GM21515 (cell line): Measurements from ENCODE around the gene BABAM2.
"Not testable (repeated sequence)": the region's sequence is repeated elsewhere in the genome, so short reads cannot be mapped to it uniquely, and the experiment has no call there.

Experiments
- ATAC-seq: cut with Tn5 transposase; IDR thresholded peaks from one replicate; pipeline ENCODE4 v1.9.1; 2021; ENCODE audit not compliant: unreplicated experiment

BABAM2 gene

GRCh38 chr2:28011322-28011737 is 120.8 kb downstream of the BABAM2 start:
- no peak for ATAC-seq

GRCh38 chr2:28018474-28018873 is 127.9 kb downstream of the BABAM2 start:
- not testable (repeated sequence) for ATAC-seq

- not testable (repeated sequence) for ATAC-seq
Measured at GRCh38 chr2:28019521-28019920, 129.0 kb downstream of the BABAM2 start.

GRCh38 chr2:28021898-28022297 is 131.4 kb downstream of the BABAM2 start:
- ATAC-seq = no peak

- ATAC-seq = no peak
Measured at GRCh38 chr2:28025123-28025522, 134.6 kb downstream of the BABAM2 start.

GRCh38 chr2:28026230-28026629 is 135.7 kb downstream of the BABAM2 start:
- ATAC-seq = not testable (repeated sequence)

- no peak for ATAC-seq
Measured at GRCh38 chr2:28028025-28028424, 137.5 kb downstream of the BABAM2 start.

- no peak for ATAC-seq
Measured at GRCh38 chr2:28030600-28030999, 140.1 kb downstream of the BABAM2 start.

- no peak for ATAC-seq
Measured at GRCh38 chr2:28032816-28033215, 142.3 kb downstream of the BABAM2 start.

GRCh38 chr2:28034696-28035095 is 144.2 kb downstream of the BABAM2 start:
- ATAC-seq = no peak

GRCh38 chr2:28035163-28035690 is 144.7 kb downstream of the BABAM2 start:
- ATAC-seq = no peak

- no peak for ATAC-seq
Measured at GRCh38 chr2:28035816-28036215, 145.3 kb downstream of the BABAM2 start.

GRCh38 chr2:28036307-28036706 is 145.8 kb downstream of the BABAM2 start:
- no peak for ATAC-seq

- no peak for ATAC-seq
Measured at GRCh38 chr2:28038722-28039121, 148.2 kb downstream of the BABAM2 start.

- no peak for ATAC-seq
Measured at GRCh38 chr2:28045676-28046351, 155.3 kb downstream of the BABAM2 start.

- ATAC-seq = no peak
Measured at GRCh38 chr2:28046921-28047320, 156.4 kb downstream of the BABAM2 start.

- ATAC-seq = no peak
Measured at GRCh38 chr2:28047681-28048080, 157.2 kb downstream of the BABAM2 start.

- ATAC-seq = no peak
Measured at GRCh38 chr2:28048341-28048740, 157.8 kb downstream of the BABAM2 start.

GRCh38 chr2:28049416-28049815 is 158.9 kb downstream of the BABAM2 start:
- no peak for ATAC-seq

- no peak for ATAC-seq
Measured at GRCh38 chr2:28049899-28050298, 159.4 kb downstream of the BABAM2 start.

GRCh38 chr2:28052691-28053090 is 162.2 kb downstream of the BABAM2 start:
- ATAC-seq = no peak

- ATAC-seq = no peak
Measured at GRCh38 chr2:28053597-28053996, 163.1 kb downstream of the BABAM2 start.

GRCh38 chr2:28054916-28055315 is 164.4 kb downstream of the BABAM2 start:
- no peak for ATAC-seq
